DMS79 (cell line): Measurements from ENCODE around the gene FHIT.

Experiments
- DNase-seq: peaks from one replicate; lab custom pipeline; 2025; lab: John Stamatoyannopoulos, UW

FHIT gene

GRCh38 chr3:61251174-61251972 is at the start of gene FHIT:
TSS of gene FHIT (minus strand) at chr3:61251452.
- peak; percentile 47 for DNase-seq

- no peak for DNase-seq
Observed at GRCh38 chr3:61300786-61301185, 49.5 kb upstream of the FHIT start.

GRCh38 chr3:61300006-61300380 is 48.7 kb upstream of the FHIT start:
- DNase-seq = no peak

GRCh38 chr3:61299343-61300005 is 48.2 kb upstream of the FHIT start:
- DNase-seq = no peak

GRCh38 chr3:61297821-61298220 is 46.6 kb upstream of the FHIT start:
- no peak for DNase-seq

- DNase-seq = no peak
Observed at GRCh38 chr3:61288446-61288845, 37.2 kb upstream of the FHIT start.

GRCh38 chr3:61283876-61284275 is 32.6 kb upstream of the FHIT start:
- no peak for DNase-seq

GRCh38 chr3:61278713-61279112 is 27.5 kb upstream of the FHIT start:
- DNase-seq = no peak

GRCh38 chr3:61277411-61277810 is 26.2 kb upstream of the FHIT start:
- DNase-seq = no peak

GRCh38 chr3:61269435-61269834 is 18.2 kb upstream of the FHIT start:
- DNase-seq = no peak

- no peak for DNase-seq
Observed at GRCh38 chr3:61268644-61269043, 17.4 kb upstream of the FHIT start.

- DNase-seq = no peak
Observed at GRCh38 chr3:61264281-61264680, 13.0 kb upstream of the FHIT start.

GRCh38 chr3:61257148-61257547 is 5.9 kb upstream of the FHIT start:
- DNase-seq = no peak

- DNase-seq = no peak
Observed at GRCh38 chr3:61253756-61254155, 2.5 kb upstream of the FHIT start.

GRCh38 chr3:61252836-61253235 is 1.6 kb upstream of the FHIT start:
- no peak for DNase-seq

GRCh38 chr3:61250784-61251173 is 473 bp downstream of the FHIT start:
- DNase-seq = no peak

- no peak for DNase-seq
Observed at GRCh38 chr3:61248496-61248895, 2.8 kb downstream of the FHIT start.

GRCh38 chr3:61247191-61247590 is 4.1 kb downstream of the FHIT start:
- no peak for DNase-seq

GRCh38 chr3:61239871-61240270 is 11.4 kb downstream of the FHIT start:
- no peak for DNase-seq

GRCh38 chr3:61237858-61238257 is 13.4 kb downstream of the FHIT start:
- DNase-seq = no peak

GRCh38 chr3:61236556-61236955 is 14.7 kb downstream of the FHIT start:
- no peak for DNase-seq

- no peak for DNase-seq
Observed at GRCh38 chr3:61233746-61234145, 17.5 kb downstream of the FHIT start.

GRCh38 chr3:61231693-61232092 is 19.6 kb downstream of the FHIT start:
- DNase-seq = no peak

GRCh38 chr3:61227799-61228198 is 23.5 kb downstream of the FHIT start:
- DNase-seq = no peak
